Naive B cell (primary cell): ENCODE results near the gene SETD3. TPM values are rescaled to one million over a fixed set of nuclear protein-coding genes. Genes with fewer than 3 reads are reported as not detected.

Experiments
- ATAC-seq, 2 donors: fragments of 150-1000 bp; cut with Tn5 transposase; 2 replicates each; pipeline ENCODE4 v1.10.0; 2021; ENCODE audit warnings: low read depth in 2 of 2, mild to moderate bottlenecking in 2 of 2, moderate library complexity in 2 of 2
- DNase-seq: peaks from one replicate; pipeline ENCODE4 v3.0.0; 2022
- H3K27ac Mint-ChIP-seq, 6 donors: one replicate each; pipeline ENCODE4 v1.8.0; 2020 to 2022; ENCODE audit warnings: mild to moderate bottlenecking in 6 of 6, mixed read lengths in 6 of 6, moderate library complexity in 5 of 6, inconsistent platforms in 2 of 6
- H3K27me3 Mint-ChIP-seq, 3 donors: one replicate each; pipeline ENCODE4 v1.8.0; 2021 to 2022; ENCODE audit warnings: mixed read lengths in 3 of 3, mild to moderate bottlenecking in 1 of 3
- H3K36me3 Mint-ChIP-seq, 2 donors: one replicate each; pipeline ENCODE4 v1.8.0; 2020 to 2022; ENCODE audit warnings: mixed read lengths in 2 of 2, inconsistent platforms in 1 of 2, mild to moderate bottlenecking in 1 of 2
- H3K4me1 Mint-ChIP-seq, 3 donors: one replicate each; pipeline ENCODE4 v1.8.0; 2020 to 2022; ENCODE audit warnings: mixed read lengths in 3 of 3, inconsistent platforms in 1 of 3, mild to moderate bottlenecking in 1 of 3, moderate library complexity in 1 of 3
- H3K4me3 Mint-ChIP-seq, 8 donors: one replicate each; pipeline ENCODE4 v1.8.0; 2020 to 2022; ENCODE audit warnings: mild to moderate bottlenecking in 8 of 8, mixed read lengths in 8 of 8, moderate library complexity in 8 of 8, inconsistent platforms in 2 of 8
- H3K9me3 Mint-ChIP-seq, 7 donors: one replicate each; pipeline ENCODE4 v1.8.0; 2020 to 2022; ENCODE audit warnings: mixed read lengths in 7 of 7, mild to moderate bottlenecking in 5 of 7, inconsistent platforms in 2 of 7, moderate library complexity in 1 of 7
- polyA plus RNA-seq, 6 donors: library from polyadenylated mRNA; unstranded; fragments of 300-500 nt; fragmentation: Illumina TruSeq; gene quantifications; one replicate each; pipeline ENCODE4 v1.2.3, GENCODE V29; 2021; ENCODE audit warnings: low read depth in 6 of 6

SETD3 gene
- polyA plus RNA-seq, 6 donors from 2014 or later, result 22.4 to 30.8 (median 26.3) TPM

DNA sequence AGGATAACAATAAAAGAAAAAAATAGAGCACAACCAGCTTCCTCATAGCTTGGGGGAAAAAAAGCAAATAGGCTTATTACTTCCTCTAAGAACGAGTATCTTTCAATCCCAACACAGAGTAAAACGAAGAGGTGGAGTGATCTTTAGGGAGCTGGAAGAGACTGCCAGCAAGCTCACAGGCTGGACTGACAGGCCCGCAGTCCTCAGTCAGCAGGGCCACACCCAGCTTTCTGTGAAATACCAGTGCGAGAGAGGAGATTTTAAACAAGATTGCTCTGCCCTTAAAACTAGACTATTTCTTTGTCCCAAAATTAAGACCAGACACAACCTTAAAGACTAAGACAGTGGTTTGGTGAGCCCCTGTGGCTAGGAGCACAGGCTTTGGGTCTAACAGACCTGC, 32.9 kb downstream of the SETD3 start:
- H3K27ac Mint-ChIP-seq, result no peak overlapping the region
- DNase-seq (no peak), ATAC-seq (no peak)
- H3K4me3 Mint-ChIP-seq, result no peak overlapping the region
- peaks cover 14 to 15% of the 10 kb centered on the region in 2 donors for H3K36me3 Mint-ChIP-seq
- H3K4me1 Mint-ChIP-seq, result peaks cover 0 to 2% (median 1%) of the 10 kb centered on the region in 3 donors
- H3K27me3 Mint-ChIP-seq, result no peaks in the 10 kb centered on the region
- no peaks in the 10 kb centered on the region for H3K9me3 Mint-ChIP-seq

DNA sequence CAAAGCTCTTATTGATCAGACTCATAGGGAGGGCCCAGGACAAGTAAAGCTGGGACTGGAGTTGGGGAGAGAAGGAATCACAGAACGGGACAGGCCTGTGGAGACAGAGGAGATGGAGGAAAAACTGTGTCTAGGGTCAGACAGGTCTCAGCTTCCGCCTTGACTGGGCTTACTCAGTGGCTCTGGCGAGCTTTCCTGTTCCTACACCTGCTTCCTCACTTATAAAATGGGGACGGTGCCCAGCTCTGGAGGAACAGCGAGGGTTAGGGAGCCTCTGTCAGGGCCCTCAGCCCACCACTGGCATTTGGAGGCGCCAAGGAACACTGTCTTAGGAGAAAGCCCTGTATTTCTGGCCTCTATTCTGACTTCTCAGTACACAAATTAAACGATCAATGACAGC, 34.7 kb downstream of the SETD3 start:
- H3K27ac Mint-ChIP-seq, result no peak overlapping the region
- peaks cover 17 to 22% of the 10 kb centered on the region in 2 donors for H3K36me3 Mint-ChIP-seq
- no peak for ATAC-seq
- H3K27me3 Mint-ChIP-seq, result no peaks in the 10 kb centered on the region
- H3K4me1 Mint-ChIP-seq, result peaks cover 4 to 16% (median 15%) of the 10 kb centered on the region in 3 donors
- no peak for DNase-seq
- no peaks in the 10 kb centered on the region for H3K9me3 Mint-ChIP-seq
- no peak overlapping the region for H3K4me3 Mint-ChIP-seq

DNA sequence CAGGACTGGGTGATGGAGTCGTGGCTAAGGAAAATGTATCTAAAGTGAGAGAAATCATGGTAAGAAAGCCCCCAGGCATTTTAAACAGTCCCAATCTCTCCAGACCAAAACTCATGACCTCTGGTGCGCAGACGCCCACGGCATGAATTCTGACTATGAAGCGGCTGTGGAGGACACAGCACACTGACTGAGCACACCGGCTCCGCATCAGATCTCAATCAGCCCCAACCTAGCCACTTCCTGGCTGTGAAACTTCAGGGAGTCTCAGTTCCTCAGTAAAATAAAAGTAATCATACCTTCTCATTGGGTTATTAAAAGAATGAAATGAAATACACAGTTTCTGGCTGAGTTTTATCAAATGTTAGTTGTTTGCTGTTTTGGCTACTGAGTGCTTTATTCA, 38.7 kb downstream of the SETD3 start:
- Mint-ChIP-seq H3K27me3 (no peaks in the 10 kb centered on the region), H3K9me3 (no peaks in the 10 kb centered on the region), H3K4me1 (peaks cover 12 to 27% (median 21%) of the 10 kb centered on the region in 3 donors), H3K4me3 (peak overlapping the region in 1 of 8 donors; percentile 57), H3K36me3 (peaks cover 26% of the 10 kb centered on the region in 2 donors), H3K27ac (peak overlapping the region in 5 of 6 donors; percentile 6 to 71 (median 48))
- no peak for ATAC-seq
- no peak for DNase-seq

DNA sequence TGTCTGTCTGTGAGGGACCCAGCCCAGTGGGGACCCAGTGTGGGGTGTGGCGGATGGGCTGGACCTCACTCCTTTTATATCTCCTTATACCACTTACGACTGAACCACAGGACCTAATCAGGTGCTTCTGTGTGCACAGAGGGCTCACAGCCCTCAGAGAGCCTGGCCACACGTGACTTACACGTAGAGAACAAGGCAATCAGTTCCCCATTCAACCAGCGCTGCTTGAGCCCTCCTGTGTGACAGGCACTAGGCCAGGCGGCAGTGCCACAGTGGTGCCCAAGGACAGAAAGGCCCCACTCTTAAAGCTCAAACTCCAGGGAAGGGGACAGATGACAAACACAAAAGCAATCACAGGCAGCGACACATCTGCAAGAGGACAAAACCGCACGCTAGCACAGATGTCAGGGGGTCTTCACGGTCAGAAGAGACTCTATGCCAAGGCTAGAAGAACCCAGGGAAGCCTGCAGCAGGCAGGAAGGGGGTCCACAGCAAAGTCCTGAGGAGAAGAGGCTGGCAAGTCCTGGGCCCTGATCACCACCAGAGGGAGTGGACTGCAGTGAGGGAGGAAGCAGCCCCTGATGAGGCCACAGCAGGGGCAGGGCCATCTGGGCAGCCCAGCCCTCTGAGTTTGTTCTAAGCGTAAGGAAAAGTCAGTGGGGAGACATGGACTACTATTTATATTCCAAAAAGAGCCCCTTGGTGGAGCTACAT, 39.3 kb downstream of the SETD3 start:
- peaks cover 22 to 26% of the 10 kb centered on the region in 2 donors for H3K36me3 Mint-ChIP-seq
- DNase-seq (no peak), ATAC-seq (no peak)
- no peaks in the 10 kb centered on the region for H3K27me3 Mint-ChIP-seq
- H3K4me1 Mint-ChIP-seq, result peaks cover 16 to 33% (median 27%) of the 10 kb centered on the region in 3 donors
- peak overlapping the region; percentile 20 to 69 (median 38) for H3K27ac Mint-ChIP-seq
- peak overlapping the region in 1 of 8 donors; percentile 43 for H3K4me3 Mint-ChIP-seq
- no peaks in the 10 kb centered on the region for H3K9me3 Mint-ChIP-seq

DNA sequence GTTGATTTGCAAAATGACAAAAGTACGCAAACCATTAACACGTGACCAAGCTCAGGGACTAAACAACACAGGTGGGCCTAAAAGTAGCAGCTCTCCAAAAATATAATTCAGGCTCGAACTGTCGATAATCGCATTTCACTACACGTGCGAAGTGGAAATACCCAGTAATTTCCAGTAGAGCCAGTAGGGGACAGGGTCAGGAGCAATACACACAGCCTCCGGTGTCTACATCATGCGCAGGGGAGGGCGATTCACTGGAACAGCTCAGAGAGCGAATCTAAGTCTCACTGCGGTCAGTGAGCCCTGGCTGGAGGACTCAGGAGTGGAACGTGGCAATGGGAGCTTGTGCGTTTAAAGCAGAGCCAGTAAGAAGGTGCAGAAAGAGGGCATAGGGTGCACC, 40.4 kb downstream of the SETD3 start:
- Mint-ChIP-seq H3K36me3 (peaks cover 20 to 35% of the 10 kb centered on the region in 2 donors), H3K27ac (peak overlapping the region in 3 of 6 donors; percentile 48 to 84 (median 68)), H3K4me1 (peaks cover 21 to 39% (median 32%) of the 10 kb centered on the region in 3 donors), H3K4me3 (no peak overlapping the region), H3K9me3 (no peaks in the 10 kb centered on the region), H3K27me3 (no peaks in the 10 kb centered on the region)
- no peak for ATAC-seq
- DNase-seq, result no peak

DNA sequence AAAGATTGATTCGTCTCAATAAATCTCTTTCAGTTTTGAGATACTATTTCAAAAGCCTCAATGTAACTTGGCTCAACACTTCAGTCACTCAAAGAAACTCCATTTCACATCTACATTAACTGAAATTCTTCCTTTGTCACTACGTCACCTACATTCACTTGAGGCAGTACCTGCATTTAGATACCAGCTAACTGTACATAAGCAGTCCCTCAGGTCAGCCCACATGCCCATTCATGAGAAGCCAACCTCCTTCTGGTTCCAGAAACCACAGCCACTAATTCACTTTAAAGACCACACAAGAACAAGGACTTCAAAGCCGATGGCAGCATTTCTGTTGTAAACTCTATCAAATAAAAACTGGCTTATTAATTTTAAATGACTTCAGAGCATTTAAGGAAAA, 43.0 kb downstream of the SETD3 start:
- H3K4me1 Mint-ChIP-seq, result peaks cover 21 to 37% (median 31%) of the 10 kb centered on the region in 3 donors
- no peak for DNase-seq
- no peaks in the 10 kb centered on the region for H3K9me3 Mint-ChIP-seq
- peaks cover 27 to 35% of the 10 kb centered on the region in 2 donors for H3K36me3 Mint-ChIP-seq
- H3K27ac Mint-ChIP-seq, result peak overlapping the region in 2 of 6 donors; percentile 14 to 57
- no peaks in the 10 kb centered on the region for H3K27me3 Mint-ChIP-seq
- no peak overlapping the region for H3K4me3 Mint-ChIP-seq
- no peak for ATAC-seq

DNA sequence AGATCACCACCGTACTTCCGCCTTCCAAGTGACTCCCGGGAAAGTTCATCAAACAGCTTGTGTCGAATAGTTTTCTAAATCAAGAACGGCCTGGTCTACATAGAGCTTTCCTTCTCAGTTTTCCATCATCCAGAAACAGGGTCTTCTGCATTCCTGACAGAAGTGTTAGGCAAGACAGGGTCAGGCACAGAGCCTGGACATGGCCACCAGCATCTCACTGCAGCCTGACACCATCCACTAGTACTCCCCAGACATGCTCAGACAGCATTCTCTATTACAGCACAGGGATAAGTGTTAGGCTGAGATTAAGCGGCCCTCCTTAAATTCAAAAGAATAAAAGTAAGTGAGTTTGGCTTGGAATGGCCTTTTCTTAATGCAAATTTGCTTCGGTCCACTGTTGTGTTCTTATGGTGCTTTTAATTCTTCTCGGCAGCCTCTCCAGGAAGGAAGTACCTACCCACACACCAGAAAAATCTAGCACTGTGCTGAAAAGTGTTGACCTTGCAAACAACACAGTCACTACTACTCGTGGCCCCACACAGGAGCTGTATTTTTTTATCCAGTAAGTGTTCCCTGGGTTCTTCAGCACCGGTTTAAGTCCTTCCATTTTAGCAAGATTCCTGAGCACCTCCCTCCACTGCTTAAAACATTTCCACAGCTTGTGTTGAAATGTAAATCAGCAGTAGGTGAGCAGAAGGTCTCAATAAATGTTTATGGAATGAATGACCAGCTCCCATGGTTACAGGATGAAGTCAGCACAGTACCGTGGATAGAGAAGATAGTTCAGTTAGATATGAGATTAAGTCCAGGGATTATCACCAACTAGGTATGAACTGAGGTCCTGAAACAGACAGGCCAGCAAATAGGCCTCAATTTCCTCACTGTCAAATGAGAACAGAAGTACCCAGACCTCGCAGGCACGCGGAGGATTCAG, 44.1 kb downstream of the SETD3 start:
- H3K9me3 Mint-ChIP-seq, result no peaks in the 10 kb centered on the region
- ATAC-seq, result no peak
- peaks cover 21 to 26% (median 22%) of the 10 kb centered on the region in 3 donors for H3K4me1 Mint-ChIP-seq
- H3K27ac Mint-ChIP-seq, result peak overlapping the region in 3 of 6 donors; percentile 41 to 80 (median 76)
- no peaks in the 10 kb centered on the region for H3K27me3 Mint-ChIP-seq
- no peak for DNase-seq
- H3K4me3 Mint-ChIP-seq, result no peak overlapping the region
- peaks cover 20 to 28% of the 10 kb centered on the region in 2 donors for H3K36me3 Mint-ChIP-seq

DNA sequence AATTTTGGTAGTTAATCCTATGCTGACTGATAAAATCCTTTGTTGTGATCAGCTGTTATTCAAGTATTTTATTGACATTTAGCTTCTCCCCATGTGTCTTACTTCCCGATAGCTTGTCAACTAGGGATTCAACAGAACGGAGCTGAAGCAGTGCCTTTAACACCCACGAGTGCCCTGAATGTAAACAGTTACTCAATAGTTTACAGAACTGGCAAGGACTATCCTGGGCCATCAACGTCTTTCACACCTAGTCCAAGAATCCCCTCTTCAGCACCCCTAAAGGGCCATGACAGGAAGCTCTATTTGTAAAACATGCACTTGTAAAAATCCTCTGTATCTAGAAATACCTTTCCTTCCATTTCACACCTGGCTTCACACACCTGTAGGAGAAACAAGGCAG, 45.3 kb downstream of the SETD3 start:
- no peak for ATAC-seq
- Mint-ChIP-seq H3K27ac (peak overlapping the region in 1 of 6 donors; percentile 74), H3K36me3 (peaks cover 20 to 27% of the 10 kb centered on the region in 2 donors), H3K4me3 (no peak overlapping the region), H3K4me1 (peaks cover 21 to 31% (median 27%) of the 10 kb centered on the region in 3 donors), H3K27me3 (no peaks in the 10 kb centered on the region), H3K9me3 (no peaks in the 10 kb centered on the region)
- DNase-seq, result no peak

DNA sequence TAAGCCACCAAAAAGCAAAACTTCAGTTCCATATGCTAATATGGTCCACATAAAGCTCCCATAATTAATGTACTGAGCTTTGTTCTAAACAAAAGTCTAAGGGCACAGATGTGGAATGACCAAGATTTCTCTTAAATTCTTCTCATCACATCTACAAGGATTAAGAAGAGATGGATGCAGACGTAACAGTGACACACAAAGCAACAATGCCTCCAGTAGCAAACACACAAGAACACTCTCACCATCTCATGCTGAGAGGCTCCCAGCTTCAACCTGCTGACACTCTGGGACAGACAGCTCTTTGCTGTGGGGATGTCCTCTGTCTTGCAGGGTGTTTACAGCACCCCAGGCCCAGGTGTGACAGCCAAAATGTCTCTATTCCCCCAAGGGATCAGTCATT, 48.2 kb downstream of the SETD3 start:
- Mint-ChIP-seq H3K4me1 (peaks cover 34 to 41% (median 41%) of the 10 kb centered on the region in 3 donors), H3K36me3 (peaks cover 21 to 29% of the 10 kb centered on the region in 2 donors), H3K4me3 (no peak overlapping the region), H3K27me3 (no peaks in the 10 kb centered on the region), H3K27ac (peak overlapping the region in 2 of 6 donors; percentile 22 to 63), H3K9me3 (peaks cover 4 to 14% (median 10%) of the 10 kb centered on the region in 7 donors)
- ATAC-seq (no peak), DNase-seq (no peak)

DNA sequence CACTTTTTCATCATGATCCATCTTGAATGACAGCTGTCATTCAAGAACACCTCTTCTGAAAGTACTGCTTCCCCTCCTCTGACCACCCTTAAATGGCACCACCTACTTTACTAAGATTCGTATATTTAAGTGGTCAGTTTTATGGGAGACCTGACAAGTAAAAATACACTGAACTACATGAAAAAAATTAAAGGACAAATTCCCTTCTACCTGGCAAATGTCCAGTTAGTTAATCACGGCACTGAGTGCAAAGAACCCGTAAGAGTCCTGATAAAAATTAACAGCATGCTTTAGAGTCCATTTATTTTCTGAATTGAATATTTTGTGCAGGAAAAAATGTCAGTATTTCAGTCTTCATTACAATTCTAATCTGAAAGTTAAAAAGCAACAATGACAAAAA, 48.7 kb downstream of the SETD3 start:
- H3K9me3 Mint-ChIP-seq, result peaks cover 4 to 14% (median 10%) of the 10 kb centered on the region in 7 donors
- peaks cover 21 to 31% of the 10 kb centered on the region in 2 donors for H3K36me3 Mint-ChIP-seq
- no peak for ATAC-seq

DNA sequence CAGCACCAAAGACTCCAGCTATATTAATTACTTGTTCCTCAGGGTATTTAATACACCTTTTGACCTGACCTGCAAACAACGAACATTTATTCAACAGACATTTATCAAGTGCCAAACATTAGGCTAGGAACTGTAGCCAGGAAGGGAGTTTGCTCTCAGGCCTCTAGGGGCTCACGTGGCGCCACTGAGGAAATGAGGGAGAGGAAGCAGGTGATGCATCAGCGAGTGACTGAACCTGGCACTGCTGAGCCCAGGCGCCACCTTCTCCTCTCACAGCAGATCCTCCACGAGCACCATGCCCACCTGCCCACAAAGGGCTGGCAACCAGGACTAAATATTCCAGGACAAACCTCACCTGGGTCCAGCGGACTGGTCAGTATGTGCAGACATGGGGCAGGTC, 50.2 kb downstream of the SETD3 start:
- peaks cover 4 to 14% (median 10%) of the 10 kb centered on the region in 7 donors for H3K9me3 Mint-ChIP-seq
- ATAC-seq (peak; percentile 68 to 92), DNase-seq (peak; percentile 17)
- peak overlapping the region in 2 of 6 donors; percentile 30 to 79 for H3K27ac Mint-ChIP-seq
- H3K4me3 Mint-ChIP-seq, result no peak overlapping the region
- peaks cover 14 to 31% of the 10 kb centered on the region in 2 donors for H3K36me3 Mint-ChIP-seq
- H3K27me3 Mint-ChIP-seq, result no peaks in the 10 kb centered on the region
- H3K4me1 Mint-ChIP-seq, result peaks cover 27 to 34% (median 32%) of the 10 kb centered on the region in 3 donors

More for the DNA sequence above, 48.7 kb downstream of the SETD3 start:
- Mint-ChIP-seq H3K27ac (peak overlapping the region in 1 of 6 donors; percentile 22), H3K27me3 (no peaks in the 10 kb centered on the region), H3K4me3 (no peak overlapping the region), H3K4me1 (peaks cover 29 to 37% (median 37%) of the 10 kb centered on the region in 3 donors)
- DNase-seq, result no peak

DNA sequence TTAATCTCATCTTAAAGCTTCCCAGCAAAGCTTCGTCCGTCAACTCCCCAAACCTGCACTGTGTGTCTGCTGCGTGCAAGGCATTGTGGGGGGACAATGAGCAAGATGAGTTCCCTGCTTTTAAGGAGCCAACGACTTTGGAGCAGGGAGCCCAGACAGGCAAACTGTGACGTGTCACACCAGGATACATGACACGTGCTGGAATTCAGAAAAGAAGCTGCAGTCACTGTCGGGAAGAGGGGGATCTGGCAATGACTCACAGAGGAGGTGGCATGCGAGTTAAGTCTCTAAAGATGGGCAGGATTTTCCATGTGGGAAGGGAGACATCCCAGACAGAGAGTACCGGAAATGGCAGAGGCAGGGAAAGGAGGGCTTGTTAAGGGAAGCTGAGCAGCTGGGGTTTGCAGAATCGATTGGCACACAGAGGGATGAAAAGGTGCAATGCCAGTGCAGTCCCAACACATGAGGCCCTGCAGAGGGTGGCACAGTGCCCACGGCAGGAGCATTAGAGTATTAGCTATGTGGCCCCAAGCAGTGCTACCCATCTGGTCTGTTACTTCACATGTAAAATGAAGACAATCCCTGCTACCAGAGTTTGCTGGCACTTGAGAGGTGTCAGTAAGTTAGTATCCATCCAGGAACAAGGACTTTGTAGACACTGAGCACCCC, 52.9 kb downstream of the SETD3 start:
- Mint-ChIP-seq H3K4me1 (peaks cover 41 to 52% (median 50%) of the 10 kb centered on the region in 3 donors), H3K4me3 (no peak overlapping the region)
- ATAC-seq, result no peak

More for the DNA sequence above, 52.9 kb downstream of the SETD3 start:
- H3K9me3 Mint-ChIP-seq, result peaks cover 4 to 14% (median 10%) of the 10 kb centered on the region in 7 donors
- peaks cover 10 to 23% of the 10 kb centered on the region in 2 donors for H3K36me3 Mint-ChIP-seq
- DNase-seq, result no peak
- peak overlapping the region in 1 of 6 donors; percentile 64 for H3K27ac Mint-ChIP-seq
- H3K27me3 Mint-ChIP-seq, result no peaks in the 10 kb centered on the region
